ENCODE measurements around the gene DBNL.
A peak's percentile ranks its signal among the peaks of the same experiment; 100 is the strongest.

DBNL gene

GRCh38 chr7:44079331-44080021 lies 35.0 kb downstream of the DBNL start:
- TF ChIP-seq CTCF (conservative IDR thresholded peaks at IDR 0.05) = no peak
- peak overlapping the region; percentile 10; the same call in 1 of the 2 replicates for H3K27ac ChIP-seq

- TF ChIP-seq CTCF (conservative IDR thresholded peaks at IDR 0.05) = no peak
- peak overlapping the region; percentile 10; the same call in 1 of the 2 replicates for H3K27ac ChIP-seq
Measured at GRCh38 chr7:44080118-44080517, 35.6 kb downstream of the DBNL start.

- TF ChIP-seq CTCF (conservative IDR thresholded peaks at IDR 0.05) = no peak
- H3K27ac ChIP-seq = peak overlapping the region; percentile 94; the same call in 1 of the 2 replicates
Measured at GRCh38 chr7:44080686-44081265, 36.3 kb downstream of the DBNL start.

GRCh38 chr7:44081266-44081748 lies 36.8 kb downstream of the DBNL start:
- no peak for TF ChIP-seq CTCF (conservative IDR thresholded peaks at IDR 0.05)
- peak overlapping the region; percentile 94 for H3K27ac ChIP-seq

GRCh38 chr7:44082541-44083207 lies 38.2 kb downstream of the DBNL start:
- H3K27ac ChIP-seq = peak overlapping the region; percentile 94
- peak; percentile 27; the same call in 1 of the 2 replicates for TF ChIP-seq CTCF (conservative IDR thresholded peaks at IDR 0.05)

- TF ChIP-seq CTCF (conservative IDR thresholded peaks at IDR 0.05) = no peak
- no peak overlapping the region for H3K27ac ChIP-seq
Measured at GRCh38 chr7:44083796-44084195, 39.3 kb downstream of the DBNL start.

GRCh38 chr7:44084701-44085100 lies 40.2 kb downstream of the DBNL start:
- TF ChIP-seq CTCF (conservative IDR thresholded peaks at IDR 0.05) = no peak
- no peak overlapping the region for H3K27ac ChIP-seq
